Hematopoietic multipotent progenitor cell treated with erythropoietin and hydrocortisone succinate and interleukin-3 and kit ligand, for 6 days (in vitro differentiated cells): ENCODE data around the gene MYOF.
"Not testable (repeated sequence)": the region's sequence is repeated elsewhere in the genome, so short reads cannot be mapped to it uniquely, and the experiment has no call there.

Experiments used
- DNase-seq: peaks from one replicate; pipeline ENCODE4 v3.0.0-alpha.2; 2015

MYOF gene

DNA sequence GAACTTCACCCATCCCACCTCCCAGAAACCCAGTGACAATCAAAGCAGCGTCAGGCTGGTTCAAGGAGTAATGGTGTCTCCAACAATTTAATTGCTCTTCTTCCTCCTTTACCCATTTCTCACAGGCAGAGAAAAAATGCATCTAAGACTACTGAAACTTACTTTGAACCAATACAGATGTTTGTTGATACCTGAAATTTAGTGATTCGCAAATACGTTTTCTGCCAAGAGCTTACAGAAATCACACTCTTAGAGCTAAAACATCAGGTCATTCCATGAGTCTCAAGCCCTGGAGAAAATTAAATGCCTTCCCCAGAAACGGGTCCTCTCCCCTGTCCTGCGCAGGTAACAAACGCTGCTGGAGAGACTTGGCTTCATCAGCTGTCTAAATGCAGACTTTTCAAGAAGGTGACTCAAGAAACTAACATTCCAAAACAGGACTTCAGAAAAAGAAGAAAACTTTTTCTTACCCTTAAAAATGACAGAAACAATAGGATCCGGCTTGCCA, 443 bp downstream of the MYOF start:
- no peak for DNase-seq

DNA sequence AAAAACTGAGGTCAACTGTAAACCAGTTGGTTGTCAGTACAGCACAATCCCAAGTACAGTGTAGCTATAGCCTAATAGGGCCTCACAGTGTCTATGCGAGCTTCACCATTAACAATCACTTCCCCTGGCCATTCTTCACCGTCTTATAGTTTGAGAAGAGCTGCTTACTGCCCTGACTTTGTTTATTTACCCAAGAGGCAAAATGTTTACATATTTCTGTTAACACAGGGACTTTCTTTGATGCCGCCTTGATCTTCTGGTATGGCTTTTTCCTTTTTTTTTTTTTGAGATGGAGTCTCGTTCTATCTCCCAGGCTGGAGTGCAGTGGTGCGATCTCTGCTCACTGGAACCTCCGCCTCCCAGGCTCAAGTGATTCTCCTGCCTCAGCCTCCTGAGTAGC, 3.3 kb downstream of the MYOF start:
- DNase-seq, result no peak

DNA sequence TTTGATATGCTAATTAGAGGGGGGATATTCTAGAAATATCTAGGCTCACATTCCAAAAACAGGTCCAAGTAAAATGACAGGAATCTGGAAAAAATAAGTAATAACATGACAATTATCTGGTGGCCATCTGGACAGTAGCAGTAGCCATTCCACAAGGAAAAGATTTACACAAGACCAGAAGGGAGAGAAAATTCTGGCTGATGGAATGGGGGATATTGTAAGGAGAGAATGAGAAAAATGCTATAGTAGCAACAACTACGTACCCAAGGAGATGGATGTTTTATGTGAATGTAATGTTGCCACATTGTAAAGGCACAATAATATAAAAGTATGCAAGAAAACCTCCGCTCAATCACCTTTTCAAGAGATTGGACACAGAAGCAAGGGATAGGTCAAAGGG, 5.4 kb downstream of the MYOF start:
- DNase-seq, result no peak

DNA sequence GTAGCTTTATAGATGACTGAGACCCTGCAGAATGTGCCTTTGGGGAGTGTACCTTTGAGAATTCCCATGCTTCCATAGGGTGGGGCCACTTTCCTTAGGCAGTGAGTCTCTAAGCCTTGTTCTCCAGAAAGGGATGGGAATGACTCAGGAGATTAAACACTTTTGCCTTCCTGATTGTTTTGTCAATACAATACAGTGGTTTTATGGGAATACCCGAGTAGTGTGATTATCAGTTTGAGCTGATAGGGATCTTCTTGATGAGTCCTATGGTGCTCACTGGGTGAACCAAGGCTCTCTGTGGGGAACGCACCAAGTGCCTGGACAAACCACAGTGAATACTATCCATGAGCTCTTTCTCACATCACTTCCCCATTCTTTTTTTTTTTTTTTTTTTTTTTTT, 6.3 kb downstream of the MYOF start:
- DNase-seq, result no peak

DNA sequence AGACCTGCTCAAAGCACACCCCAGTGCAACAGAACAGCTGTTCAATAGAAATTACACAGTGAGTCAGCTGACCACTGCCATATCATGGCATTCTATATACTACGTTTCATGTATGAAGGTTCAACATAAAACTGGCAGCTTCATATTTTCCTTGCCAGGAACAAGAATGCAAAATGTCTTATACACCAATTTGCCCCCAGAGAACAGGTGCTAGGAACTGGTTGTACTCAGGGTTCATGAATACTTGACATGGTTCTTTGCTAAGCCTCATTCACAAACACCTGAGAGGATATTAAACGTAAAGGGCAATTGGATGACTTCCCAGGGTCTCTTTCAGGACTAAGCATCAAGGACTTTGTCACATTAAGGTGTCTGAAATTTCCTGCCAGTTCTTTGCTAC, 6.9 kb downstream of the MYOF start:
- DNase-seq, result no peak

DNA sequence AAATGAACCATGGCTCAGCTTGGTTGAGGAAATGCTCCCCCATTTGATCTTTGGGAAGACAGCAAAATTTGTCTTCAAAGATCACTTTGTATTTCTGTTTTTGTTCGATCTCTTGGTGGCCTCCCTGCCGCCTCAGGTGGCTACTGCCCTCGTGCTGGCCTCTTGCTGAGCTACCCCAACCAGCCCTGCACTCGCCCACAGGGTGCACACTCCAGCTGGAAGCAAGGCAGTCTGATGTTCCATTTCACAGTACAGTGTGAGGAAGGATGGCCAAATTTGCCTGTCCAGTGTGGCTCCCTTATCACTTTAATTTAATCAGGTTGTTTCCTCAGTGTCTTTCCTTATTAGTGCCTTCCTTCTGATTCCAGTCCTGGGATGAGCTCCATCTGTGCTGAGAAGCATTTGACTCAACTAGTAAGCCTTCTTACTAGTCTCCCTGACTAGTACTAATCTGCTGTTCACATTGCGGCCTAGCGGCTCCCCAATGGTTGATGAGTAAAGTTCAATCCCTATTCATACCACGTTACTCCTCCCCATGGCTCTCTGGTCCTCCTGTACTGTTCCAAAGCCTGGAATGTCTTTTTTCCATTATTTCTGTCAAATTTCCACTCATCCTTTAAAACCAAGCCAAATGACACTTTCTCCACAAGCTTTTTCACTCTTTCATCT, 8.2 kb downstream of the MYOF start:
- DNase-seq, result no peak

DNA sequence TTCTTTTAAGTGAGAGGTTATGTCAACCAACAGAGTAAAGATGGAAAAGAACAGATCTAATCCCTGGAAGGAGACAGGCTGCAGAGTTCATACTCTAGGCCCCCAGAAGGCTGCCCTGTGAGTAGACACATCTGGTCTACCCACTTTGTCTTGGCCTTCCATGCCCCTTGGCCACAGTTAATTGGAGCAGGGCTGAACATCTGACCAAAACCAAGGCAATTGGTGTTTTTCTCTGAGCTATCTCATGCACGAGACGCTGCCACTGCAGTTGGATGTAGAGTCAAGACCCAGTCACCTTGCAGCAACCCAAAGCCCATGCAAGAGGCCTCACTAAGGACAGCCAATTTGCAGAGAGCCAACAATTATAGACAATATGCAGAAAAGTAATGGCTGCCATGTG, 9.0 kb downstream of the MYOF start:
- no peak for DNase-seq

DNA sequence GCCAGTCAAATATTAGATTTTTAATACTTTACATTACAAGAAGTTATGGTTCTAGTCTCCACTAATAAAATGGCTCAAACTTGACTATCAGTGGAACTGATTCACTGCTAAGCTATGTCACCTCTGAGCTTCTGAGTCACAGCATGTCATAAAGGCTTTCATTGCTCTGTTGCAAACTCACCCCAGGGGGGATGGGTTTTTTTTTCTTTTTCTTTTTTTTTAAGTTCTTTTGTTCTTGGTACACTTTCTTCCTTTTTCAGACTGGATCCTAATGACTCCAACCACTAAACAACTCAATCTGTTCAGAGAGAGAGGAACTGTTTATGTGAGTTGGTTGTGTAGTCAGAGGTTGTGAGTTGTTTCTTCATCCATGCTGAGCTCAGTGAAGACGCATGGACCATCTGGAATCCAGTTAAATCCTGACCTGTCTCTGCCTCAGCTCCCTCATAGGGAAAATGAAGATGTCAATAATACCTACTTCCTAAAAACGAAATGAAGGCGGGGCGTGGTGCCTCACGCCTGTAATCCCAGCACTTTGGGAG, 11.0 kb downstream of the MYOF start:
- DNase-seq, result no peak

DNA sequence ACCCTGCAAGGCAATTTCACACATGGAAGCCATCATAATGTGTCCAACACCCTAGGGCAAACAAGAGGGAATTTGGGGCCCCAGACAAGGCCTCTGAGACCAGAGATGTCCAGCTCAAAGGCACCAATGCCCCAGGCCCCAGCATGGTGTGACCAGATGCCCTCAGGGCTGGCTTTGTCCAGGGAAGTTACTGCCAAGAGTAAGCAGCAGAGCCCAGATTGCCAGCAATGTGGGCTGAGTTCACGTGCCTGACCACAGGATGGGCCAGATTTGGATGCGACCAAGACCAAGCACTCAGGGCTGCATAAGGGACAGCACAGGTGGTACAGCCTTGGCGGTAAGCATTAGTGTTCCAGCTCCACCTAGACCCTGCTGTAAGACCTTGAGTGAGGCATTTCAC, 12.7 kb downstream of the MYOF start:
- no peak for DNase-seq

DNA sequence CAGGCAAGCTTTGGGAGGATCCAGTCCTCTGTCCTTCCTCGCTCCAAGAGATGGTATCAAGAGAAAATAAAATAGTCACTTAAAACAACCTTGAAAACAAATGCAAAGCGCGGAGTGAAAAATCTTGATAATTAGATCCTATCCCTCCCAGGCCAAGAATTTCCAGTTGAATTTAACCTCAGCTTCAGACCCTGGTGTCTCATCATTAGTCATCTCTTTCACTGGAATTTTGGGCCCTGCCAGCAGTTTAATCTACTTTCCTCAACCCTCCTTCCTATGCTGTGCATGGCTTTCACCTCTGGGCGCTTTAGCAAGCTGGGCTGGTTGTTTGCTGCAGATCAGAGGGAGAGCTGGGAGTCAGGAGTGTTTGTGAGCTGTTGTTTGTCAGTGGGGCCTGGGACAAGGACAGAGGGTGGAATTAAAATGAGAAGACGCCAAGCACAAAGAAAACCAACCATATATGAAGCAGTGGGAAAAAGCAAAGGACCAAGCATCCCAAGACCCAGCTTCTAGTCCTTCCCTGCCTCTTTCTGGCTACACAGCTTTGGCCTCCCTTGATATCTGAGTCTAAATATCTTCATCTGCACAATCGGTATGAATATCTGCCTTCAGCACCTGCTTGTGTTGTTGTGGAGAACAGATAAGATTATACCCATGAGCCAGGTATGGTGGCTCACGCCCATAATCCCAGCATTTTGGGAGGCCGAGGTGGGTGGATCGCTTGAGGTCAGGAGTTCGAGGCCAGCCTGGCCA, 13.5 kb downstream of the MYOF start:
- no peak for DNase-seq

DNA sequence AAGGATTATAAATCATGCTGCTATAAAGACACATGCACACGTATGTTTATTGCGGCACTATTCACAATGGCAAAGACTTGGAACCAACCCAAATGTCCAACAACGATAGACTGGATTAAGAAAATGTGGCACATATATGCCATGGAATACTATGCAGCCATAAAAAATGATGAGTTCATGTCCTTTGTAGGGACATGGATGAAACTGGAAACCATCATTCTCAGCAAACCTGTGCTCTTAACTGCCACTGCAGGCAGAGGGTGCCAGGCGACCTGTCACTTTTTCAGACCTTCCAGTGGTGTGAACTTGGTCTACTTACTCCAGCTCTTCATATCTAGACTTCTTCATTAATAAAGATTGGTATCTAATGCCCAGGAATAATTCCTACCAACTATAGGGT, 14.5 kb downstream of the MYOF start:
- not testable (repeated sequence) for DNase-seq

DNA sequence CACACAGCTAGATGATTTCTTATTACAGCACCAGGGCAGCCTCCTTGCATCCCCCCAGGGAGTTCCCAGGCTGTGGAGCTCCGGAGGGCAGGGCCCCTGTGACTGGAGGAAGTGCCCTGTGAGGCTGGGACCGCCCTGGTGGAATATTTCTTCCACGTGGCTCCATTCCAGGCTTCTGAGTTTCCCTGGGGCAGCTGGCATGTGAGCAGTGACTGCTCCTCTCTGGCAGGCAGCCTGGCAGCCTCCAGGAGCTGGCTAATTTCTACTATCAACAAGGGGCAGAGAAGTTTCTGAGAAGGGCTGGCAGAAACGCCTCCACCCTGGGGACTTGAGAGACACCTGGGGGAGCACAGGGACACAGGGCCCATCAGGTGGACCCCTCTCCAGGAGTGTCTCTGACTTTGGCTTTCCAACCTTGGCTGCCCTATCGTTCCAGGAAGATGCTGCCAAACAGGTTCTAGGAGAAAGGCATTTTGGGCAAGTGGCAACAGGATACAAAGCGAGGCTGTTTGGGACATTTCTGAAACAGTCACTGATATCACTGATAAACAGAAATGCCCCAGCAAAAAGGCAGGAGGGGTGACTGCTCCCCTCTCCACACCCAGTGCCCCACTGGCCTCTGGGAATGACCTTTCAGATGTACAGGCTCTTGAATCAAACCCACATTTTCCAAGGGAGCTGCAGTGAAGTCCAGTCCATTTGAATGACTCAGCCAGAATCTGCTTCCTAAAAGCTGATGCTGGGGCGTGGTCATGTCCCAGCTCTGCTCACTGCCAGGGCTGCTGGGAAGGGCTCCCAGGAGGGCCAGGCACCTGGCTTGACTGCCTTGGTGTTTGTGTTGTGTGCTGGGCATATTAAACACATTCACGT, 16.1 kb downstream of the MYOF start:
- DNase-seq, result no peak

DNA sequence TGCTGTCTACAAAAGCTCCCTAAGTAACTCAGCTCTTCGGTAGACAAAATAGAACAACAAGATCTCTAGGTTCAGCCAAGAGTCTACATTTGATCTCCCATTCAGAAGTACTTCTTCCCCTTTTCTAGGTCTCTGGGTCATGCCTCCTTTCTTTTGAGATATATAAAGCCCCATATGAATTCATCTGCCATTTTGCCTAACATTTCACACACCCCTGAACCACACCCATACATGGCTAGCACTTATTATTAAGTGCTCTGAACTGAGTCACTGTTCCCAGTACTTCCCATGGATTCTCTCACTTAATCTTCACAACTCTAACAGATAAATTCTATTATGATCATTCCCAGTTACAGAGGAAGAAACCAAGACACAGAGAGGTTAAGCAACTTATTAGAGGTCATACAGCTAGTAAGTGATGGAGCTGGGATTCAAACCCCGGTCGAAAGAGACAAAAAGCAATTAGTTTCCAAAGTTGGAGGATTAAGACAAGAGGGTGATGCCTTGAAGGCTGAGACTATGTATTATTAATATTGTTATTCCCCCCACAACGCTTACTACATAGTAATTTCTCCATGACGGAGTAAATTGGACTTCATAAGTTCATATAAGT, 17.3 kb downstream of the MYOF start:
- DNase-seq, result no peak

DNA sequence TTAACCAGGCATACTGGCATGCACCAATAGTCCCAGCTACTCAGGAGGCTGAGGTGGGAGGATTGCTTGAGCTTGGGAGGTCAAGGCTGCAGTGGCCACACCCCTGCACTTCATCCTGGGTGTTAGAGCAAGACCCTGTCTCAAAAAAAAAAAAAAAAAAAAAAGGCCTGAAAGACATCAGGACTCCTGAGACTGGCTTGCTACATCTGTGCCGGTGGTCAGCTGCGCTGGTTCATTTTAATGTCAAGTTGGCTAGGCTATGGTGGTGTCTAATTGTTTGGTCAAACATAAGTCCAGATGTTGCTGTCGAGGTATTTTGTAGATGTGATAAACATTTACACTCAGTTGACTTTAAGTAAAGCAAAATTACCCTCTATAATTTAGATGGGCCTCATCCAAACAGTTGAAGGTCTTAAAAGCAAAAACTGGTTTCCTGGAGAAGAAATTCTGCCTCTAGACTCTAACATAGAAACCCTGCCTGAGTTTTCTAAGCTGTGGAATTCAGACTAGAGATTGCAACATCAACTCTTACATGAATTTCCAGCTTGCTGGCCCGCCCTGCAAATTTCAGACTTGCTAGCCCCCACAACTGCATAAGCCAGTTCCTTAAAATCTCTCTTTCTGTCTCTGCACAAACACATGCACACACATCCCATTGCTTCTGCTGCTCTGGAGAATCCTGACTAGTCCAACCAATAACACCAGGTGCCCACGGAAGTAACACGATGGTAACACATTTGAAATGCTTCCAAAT, 18.2 kb downstream of the MYOF start:
- peak; percentile 15 for DNase-seq

DNA sequence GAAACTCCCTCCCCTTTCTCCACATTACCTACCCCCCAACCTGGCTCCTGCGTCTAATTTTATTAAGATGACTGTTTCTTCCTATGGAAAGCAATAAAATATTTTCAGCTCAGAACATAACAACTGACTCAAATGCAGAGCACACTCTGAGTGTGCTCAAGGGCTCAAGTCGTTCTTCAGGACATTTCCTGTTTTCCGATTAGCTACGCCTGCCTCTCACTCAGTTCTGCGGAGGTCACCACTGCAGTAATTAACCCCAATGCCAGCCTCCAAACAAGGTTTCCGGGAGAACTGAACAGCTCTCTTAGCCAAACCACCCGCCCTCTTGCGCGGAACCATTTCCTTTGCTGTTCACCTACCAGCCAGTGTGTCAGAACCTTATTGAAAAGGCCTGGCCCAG, 19.3 kb downstream of the MYOF start:
- DNase-seq, result no peak

DNA sequence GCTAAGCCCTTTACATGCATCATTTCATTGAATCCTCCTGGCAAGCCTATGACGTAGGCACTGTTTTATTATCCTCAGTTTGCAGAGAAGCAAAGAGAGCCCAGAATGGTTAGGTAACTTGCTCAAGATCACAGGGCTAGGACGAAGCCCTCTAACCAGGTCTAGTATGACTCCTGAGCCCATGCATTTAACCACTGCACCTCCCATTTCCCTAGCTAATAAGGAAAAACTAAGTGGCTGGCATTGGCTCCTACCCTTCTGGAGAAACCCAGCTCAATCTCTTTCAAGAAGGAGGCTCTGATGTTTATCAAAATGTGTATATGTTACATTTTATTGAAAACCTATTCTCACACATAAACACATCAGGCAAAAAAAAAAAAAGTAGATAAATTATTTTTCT, 19.8 kb downstream of the MYOF start:
- DNase-seq, result no peak

DNA sequence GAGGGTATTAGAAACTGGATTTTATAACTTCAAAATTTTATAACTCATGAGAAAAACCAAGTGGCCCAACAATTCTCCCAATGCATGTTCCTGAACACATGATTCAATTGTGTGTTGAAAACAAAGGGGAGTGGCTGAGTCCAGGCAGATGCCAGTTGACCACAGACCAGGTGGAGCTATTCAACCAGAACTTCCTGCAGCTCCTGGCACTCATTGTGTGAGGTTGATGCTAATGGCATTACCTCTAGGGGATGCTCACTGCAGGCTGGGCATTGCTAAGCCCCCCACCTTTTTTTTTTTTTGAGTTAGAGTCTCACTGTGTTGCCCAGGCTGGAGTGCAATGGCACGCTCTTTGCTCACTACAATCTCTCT, 20.3 kb downstream of the MYOF start:
- no peak for DNase-seq

DNA sequence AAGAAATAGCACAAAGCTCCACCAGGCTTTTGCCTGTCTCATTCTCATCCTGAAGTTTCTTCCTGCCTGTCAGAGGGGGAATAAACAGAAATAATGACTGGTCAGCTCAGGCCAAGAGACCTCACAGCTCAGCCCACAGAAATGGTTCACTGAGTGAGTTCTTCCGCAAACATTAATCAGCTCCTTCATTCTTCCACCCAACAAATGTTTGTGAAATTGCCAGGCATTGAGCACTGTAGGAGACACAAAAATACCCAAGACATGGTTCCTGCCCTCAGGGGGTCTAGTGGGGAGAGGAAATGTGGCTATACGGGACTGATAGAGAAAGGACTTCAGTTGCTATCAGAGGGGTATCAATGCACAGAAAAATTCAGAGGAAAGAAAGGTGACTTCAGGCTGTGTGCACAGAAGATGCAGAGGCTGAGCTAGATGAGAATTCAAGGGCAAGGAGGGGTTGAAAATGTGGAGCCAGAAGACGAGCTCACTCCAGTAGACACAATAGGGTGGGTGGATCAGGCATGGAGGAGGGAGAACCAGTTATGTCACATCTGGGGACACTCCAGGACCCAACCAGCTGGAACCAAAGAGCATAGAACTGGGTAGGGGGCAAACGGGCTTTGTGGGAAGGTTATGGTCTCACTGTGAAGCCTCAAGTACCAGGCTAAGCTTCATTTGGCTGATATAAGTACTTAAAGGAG, 20.9 kb downstream of the MYOF start:
- no peak for DNase-seq

DNA sequence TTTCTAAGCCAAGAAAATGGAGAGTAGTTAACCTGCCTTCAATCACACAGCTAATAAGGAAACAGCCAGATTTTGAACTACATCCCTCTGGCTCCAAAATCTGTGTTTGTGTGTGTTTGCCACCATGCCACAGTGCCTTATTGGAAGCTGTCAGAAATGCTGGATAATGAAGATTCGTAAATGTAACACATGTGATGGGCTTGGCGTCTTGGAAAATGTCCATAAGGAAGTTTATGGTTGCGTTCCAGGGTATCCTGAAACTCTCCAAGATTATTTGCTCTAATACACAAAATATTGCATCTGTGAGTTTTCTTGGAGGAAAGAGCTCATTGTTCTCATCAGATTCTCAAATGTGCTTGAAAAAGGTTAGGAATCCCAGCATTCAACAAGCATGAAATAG, 22.7 kb downstream of the MYOF start:
- DNase-seq, result no peak

DNA sequence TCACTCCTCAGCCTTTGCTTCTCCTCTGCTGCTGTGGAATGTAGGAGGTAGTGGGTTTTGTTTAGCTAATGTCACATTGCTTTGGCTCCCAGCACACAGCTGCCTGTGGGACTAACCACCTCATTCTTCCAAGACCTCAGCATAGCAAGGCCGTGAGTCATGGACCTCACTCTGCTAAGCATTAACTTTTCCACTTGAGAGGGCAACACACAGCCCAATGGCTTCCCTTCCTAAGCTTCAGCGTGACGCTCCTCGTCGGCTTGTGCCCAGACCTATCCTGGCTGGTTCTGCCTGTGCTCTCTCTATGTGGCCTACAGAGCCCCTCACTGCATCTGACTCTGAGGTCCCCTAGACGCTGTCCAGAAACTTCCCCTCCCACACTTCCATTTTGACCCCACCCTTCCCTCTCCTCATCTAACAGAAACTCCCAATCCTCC, 23.3 kb downstream of the MYOF start:
- DNase-seq, result no peak

DNA sequence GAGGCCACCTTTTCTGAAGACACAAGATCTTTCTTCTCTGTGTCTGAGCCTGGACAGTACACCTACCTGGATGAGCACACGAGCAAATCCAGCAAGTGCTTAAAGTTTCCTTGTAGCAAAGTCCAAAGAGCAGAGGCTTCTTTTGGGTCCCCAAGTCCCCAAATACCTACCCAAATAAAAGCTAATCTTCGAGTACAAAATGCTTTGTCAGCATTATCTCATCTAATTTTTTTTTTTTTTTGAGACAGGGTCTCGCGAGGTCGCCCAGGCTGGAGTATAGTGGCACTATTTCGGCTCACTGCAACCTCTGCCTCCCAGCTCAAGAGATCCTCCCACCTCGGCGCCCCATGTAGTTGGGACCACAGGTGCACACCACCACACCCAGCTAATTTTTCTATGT, 24.6 kb downstream of the MYOF start:
- no peak for DNase-seq

DNA sequence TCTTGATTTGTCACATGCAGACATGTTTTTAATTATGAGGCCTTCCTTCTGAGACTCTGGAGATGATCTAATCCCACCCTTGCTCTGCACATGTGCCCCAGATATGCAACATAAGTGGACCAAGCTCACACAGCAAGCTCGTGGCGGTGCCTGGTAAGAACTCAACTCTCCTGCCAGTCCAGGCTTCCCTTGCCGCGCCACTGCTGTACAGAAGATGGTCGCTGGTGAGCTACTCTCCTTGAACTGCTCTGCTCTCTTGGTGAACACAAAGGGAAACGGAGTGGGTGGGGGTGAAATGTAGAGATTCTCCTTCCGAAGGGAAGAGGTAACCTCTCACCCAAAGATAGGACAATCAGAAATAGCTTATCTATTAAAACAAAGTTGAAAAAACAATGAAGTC, 25.7 kb downstream of the MYOF start:
- DNase-seq, result no peak
